Activated CD4-positive, alpha-beta memory T cell treated with anti-CD3 and anti-CD28 coated beads for 36 hours (primary cell): ENCODE results near the gene PABPC4L. TPM values are rescaled to one million over a fixed set of nuclear protein-coding genes. Genes with fewer than 3 reads are reported as not detected.

Experiments used
- CTCF ChIA-PET: fragments of 350-600 bp; sonication (Branson Sonifier 250); formaldehyde crosslinking; loops from one replicate; lab custom pipeline; 2021; ENCODE audit warnings: antibody characterized with exemption, inconsistent platforms; lab: Charles Lee
- POLR2A ChIA-PET: fragments of 350-600 bp; sonication (Branson Sonifier 250); formaldehyde crosslinking; loops from one replicate; lab custom pipeline; 2021; ENCODE audit warnings: antibody characterized with exemption; lab: Charles Lee
- DNase-seq: peaks from one replicate; pipeline ENCODE4 v3.0.0-alpha.2; 2020
- H3K27ac Mint-ChIP-seq: one replicate; pipeline ENCODE4 v1.8.0; 2021; ENCODE audit warnings: mixed read lengths
- H3K27me3 Mint-ChIP-seq: one replicate; pipeline ENCODE4 v1.8.0; 2021; ENCODE audit warnings: mixed read lengths
- H3K36me3 Mint-ChIP-seq: one replicate; pipeline ENCODE4 v1.8.0; 2021; ENCODE audit warnings: mixed read lengths
- H3K4me1 Mint-ChIP-seq: one replicate; pipeline ENCODE4 v1.8.0; 2021; ENCODE audit warnings: low read depth, mixed read lengths
- H3K4me3 Mint-ChIP-seq: one replicate; pipeline ENCODE4 v1.8.0; 2021; ENCODE audit warnings: mild to moderate bottlenecking, mixed read lengths
- H3K9me3 Mint-ChIP-seq: one replicate; pipeline ENCODE4 v1.8.0; 2021; ENCODE audit warnings: mixed read lengths
- intact Hi-C: fragments of 100-400 bp; cut with micrococcal nuclease; formaldehyde crosslinking; loops from one replicate; pipeline ENCODE4 v1.15.1; 2023
- total RNA-seq, 2 experiments: library from RNA; stranded (reverse); gene quantifications; one replicate each; pipeline ENCODE4 v1.2.3, GENCODE V29; 2021

PABPC4L gene
- total RNA-seq, 2 experiments from 2014 or later, result not detected

DNA sequence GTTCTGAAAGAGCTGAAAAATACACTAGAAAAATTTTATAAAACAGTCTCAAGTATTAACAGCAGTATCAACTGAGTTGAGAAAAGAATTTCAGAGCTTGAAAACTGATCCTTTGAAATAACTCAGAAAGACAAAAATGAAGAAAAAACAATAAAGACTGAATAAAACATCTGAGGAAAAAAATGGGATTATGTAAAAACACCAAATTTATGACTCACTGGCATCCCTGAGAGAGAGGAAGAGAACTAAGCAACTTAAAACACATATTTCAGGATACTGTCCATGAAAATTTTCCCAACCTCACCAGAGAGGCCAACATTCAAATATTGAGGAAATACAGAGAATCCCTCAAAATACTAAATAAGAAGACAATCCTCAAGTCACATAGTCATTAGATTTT lies 22.9 kb downstream of the PABPC4L start:
- intact Hi-C loops, result no loop called here
- Mint-ChIP-seq H3K27ac (no peak overlapping the region), H3K4me3 (no peak overlapping the region), H3K4me1 (no peaks in the 10 kb centered on the region), H3K36me3 (no peaks in the 10 kb centered on the region), H3K9me3 (peaks cover 29% of the 10 kb centered on the region), H3K27me3 (no peaks in the 10 kb centered on the region)
- ChIA-PET CTCF (no interaction called here), POLR2A (no interaction called here)
- no peak for DNase-seq

GRCh38 chr4:134174271-134174670 lies 27.3 kb downstream of the PABPC4L start:
- ChIA-PET CTCF (no interaction called here), POLR2A (no interaction called here)
- H3K4me1 Mint-ChIP-seq, result no peaks in the 10 kb centered on the region
- peaks cover 17% of the 10 kb centered on the region for H3K9me3 Mint-ChIP-seq
- intact Hi-C loops, result no loop called here
- H3K27ac Mint-ChIP-seq, result no peak overlapping the region
- no peaks in the 10 kb centered on the region for H3K36me3 Mint-ChIP-seq
- DNase-seq, result no peak
- H3K27me3 Mint-ChIP-seq, result no peaks in the 10 kb centered on the region
- no peak overlapping the region for H3K4me3 Mint-ChIP-seq

DNA sequence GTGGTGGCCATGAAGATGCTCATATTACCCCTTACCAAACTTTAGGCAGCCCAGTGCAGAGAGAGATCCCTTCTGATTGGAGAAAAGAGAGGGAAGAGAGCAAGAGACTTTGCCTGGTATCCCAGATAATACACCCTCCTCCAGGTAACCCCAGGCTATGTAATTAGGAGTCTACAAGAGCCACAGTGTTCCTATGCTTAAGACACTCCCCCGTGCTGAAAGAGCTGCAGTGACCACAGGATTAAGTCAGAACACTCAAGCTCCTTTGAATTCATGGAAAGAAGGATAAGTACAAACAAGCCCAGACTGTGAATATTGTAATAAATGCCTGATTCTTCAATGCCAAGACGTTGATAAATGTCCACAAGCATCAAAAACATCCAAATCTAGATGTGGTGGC lies 41.4 kb downstream of the PABPC4L start:
- H3K4me3 Mint-ChIP-seq, result no peak overlapping the region
- H3K27me3 Mint-ChIP-seq, result no peaks in the 10 kb centered on the region
- DNase-seq, result no peak
- intact Hi-C loops, result no loop called here
- ChIA-PET POLR2A (no interaction called here), CTCF (no interaction called here)
- no peaks in the 10 kb centered on the region for H3K4me1 Mint-ChIP-seq
- H3K9me3 Mint-ChIP-seq, result peaks cover 8% of the 10 kb centered on the region
- no peaks in the 10 kb centered on the region for H3K36me3 Mint-ChIP-seq
- H3K27ac Mint-ChIP-seq, result no peak overlapping the region

DNA sequence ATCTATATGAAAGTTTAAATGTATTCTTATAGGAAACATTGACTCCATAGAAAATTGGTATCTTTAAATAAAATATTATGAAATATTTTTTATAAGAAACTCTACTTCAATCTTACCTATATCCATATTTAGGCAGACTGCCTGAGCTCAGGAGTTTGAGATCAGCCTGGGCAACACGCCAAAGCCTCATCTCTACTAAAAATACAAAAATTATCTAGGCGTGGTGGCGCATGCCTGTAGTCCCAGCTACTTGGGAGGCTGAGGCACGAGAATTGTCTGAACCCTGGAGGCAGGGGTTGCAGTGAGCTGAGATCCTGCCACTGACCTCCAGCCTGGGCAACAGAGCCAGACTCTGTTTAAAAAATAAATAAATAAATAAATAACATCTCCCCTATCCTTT lies 47.5 kb downstream of the PABPC4L start:
- Mint-ChIP-seq H3K4me1 (no peaks in the 10 kb centered on the region), H3K4me3 (no peak overlapping the region), H3K27ac (no peak overlapping the region), H3K27me3 (no peaks in the 10 kb centered on the region), H3K36me3 (no peaks in the 10 kb centered on the region), H3K9me3 (no peaks in the 10 kb centered on the region)
- CTCF ChIA-PET, result no interaction called here
- POLR2A ChIA-PET, result no interaction called here
- no peak for DNase-seq
- intact Hi-C loops, result no loop called here

GRCh38 chr4:134147941-134148340 lies 53.6 kb downstream of the PABPC4L start:
- no peaks in the 10 kb centered on the region for H3K36me3 Mint-ChIP-seq
- no peaks in the 10 kb centered on the region for H3K4me1 Mint-ChIP-seq
- intact Hi-C loops, result no loop called here

More at GRCh38 chr4:134147941-134148340, 53.6 kb downstream of the PABPC4L start:
- Mint-ChIP-seq H3K27ac (no peak overlapping the region), H3K4me3 (no peak overlapping the region), H3K27me3 (no peaks in the 10 kb centered on the region), H3K9me3 (peaks cover 11% of the 10 kb centered on the region)
- no peak for DNase-seq
- CTCF ChIA-PET, result no interaction called here
- POLR2A ChIA-PET, result no interaction called here
